MM.1S (cell line): Measurements from ENCODE around the gene MYF5.

Source experiments
- CTCF ChIP-seq: fragments of 300-600 bp; sonication (generic); IDR thresholded peaks from 2 replicates; pipeline ENCODE4 v1.5.1; 2016; ENCODE audit warnings: antibody characterized with exemption, low read length, mixed read lengths
- EZH2 ChIP-seq: fragments of 300-600 bp; sonication (generic); optimal IDR thresholded peaks from 2 replicates; pipeline ENCODE3; 2017; ENCODE audit warnings: low read depth, mild to moderate bottlenecking, antibody characterized with exemption, low read length, mixed read lengths

GRCh38 chr12:80717856-80718255 lies 1.1 kb downstream of the MYF5 start:
- TF ChIP-seq CTCF = no peak
- TF ChIP-seq EZH2 = no peak
